Measurements from ENCODE around the gene E2F6.
A peak's percentile ranks its signal among the peaks of the same experiment; 100 is the strongest.

- TF ChIP-seq NFIC (IDR thresholded peaks at IDR 0.05; ENCODE audit: borderline replicate concordance) (no peak), REST (IDR thresholded peaks at IDR 0.05; ENCODE audit: low read depth, low read length) (no peak), GABPA (IDR thresholded peaks at IDR 0.05; ENCODE audit: low read depth) (no peak), NRF1 (IDR thresholded peaks at IDR 0.05; ENCODE audit: low read depth, low read length) (no peak), TAF1 (IDR thresholded peaks at IDR 0.05; ENCODE audit: borderline replicate concordance, low read depth, low read length) (no peak), POLR2AphosphoS5 (IDR thresholded peaks at IDR 0.05; ENCODE audit: low read depth, low read length) (no peak), CTCF (IDR thresholded peaks at IDR 0.05) (peak; percentile 95), SMC3 (IDR thresholded peaks at IDR 0.05; ENCODE audit: low read depth, low read length) (peak; percentile 64), MEF2A (IDR thresholded peaks at IDR 0.05; ENCODE audit: borderline replicate concordance, low read depth) (no peak), ZBTB33 (IDR thresholded peaks at IDR 0.05; ENCODE audit: borderline replicate concordance, low read depth) (no peak)
These were observed 19.2 kb downstream of the E2F6 start for GRCh38 chr2:11446733-11447248.

All from SK-N-SH (cell line).